Activated CD8-positive, alpha-beta T cell treated with anti-CD3 and anti-CD28 coated beads for 36 hours (primary cell): ENCODE measurements around the gene TRIM27. TPM values are rescaled to one million over a fixed set of nuclear protein-coding genes. Genes with fewer than 3 reads are reported as not detected.

Source experiments
- ATAC-seq: fragments of 200-7000 bp; cut with Tn5 transposase; one replicate; pipeline ENCODE4 v1.10.0; 2021; ENCODE audit warnings: mild to moderate bottlenecking, moderate library complexity
- CTCF ChIA-PET: fragments of 350-600 bp; sonication (Branson Sonifier 250); formaldehyde crosslinking; loops from one replicate; lab custom pipeline; 2021; ENCODE audit warnings: antibody characterized with exemption; lab: Charles Lee
- POLR2A ChIA-PET: fragments of 350-600 bp; sonication (Branson Sonifier 250); formaldehyde crosslinking; loops from one replicate; lab custom pipeline; 2021; ENCODE audit warnings: antibody characterized with exemption; lab: Charles Lee
- DNase-seq: peaks from one replicate; pipeline ENCODE4 v3.0.0-alpha.2; 2020
- H3K27ac Mint-ChIP-seq: one replicate; pipeline ENCODE4 v1.8.0; 2021; ENCODE audit warnings: mild to moderate bottlenecking, mixed read lengths
- H3K27me3 Mint-ChIP-seq: one replicate; pipeline ENCODE4 v1.8.0; 2021; ENCODE audit warnings: mixed read lengths
- H3K36me3 Mint-ChIP-seq: one replicate; pipeline ENCODE4 v1.8.0; 2021; ENCODE audit warnings: low read depth, mixed read lengths
- H3K4me1 Mint-ChIP-seq: one replicate; pipeline ENCODE4 v1.8.0; 2021; ENCODE audit warnings: low read depth, mixed read lengths
- H3K4me3 Mint-ChIP-seq: one replicate; pipeline ENCODE4 v1.8.0; 2021; ENCODE audit warnings: mild to moderate bottlenecking, moderate library complexity, mixed read lengths
- H3K9me3 Mint-ChIP-seq: one replicate; pipeline ENCODE4 v1.8.0; 2021; ENCODE audit warnings: mixed read lengths
- CTCF ChIP-seq: fragments of 200-600 bp; IDR thresholded peaks from one replicate; pipeline ENCODE4 v1.8.0; 2022; ENCODE audit warnings: antibody characterized with exemption, mild to moderate bottlenecking
- intact Hi-C: fragments of 100-400 bp; cut with micrococcal nuclease; formaldehyde crosslinking; loops from one replicate; pipeline ENCODE4 v1.10.0; 2022
- total RNA-seq, 2 experiments: library from RNA; stranded (reverse); gene quantifications; one replicate each; pipeline ENCODE4 v1.2.3, GENCODE V29; 2021

Gene TRIM27
- total RNA-seq, 2 experiments from 2014 or later: 45.6 to 46.4 TPM

GRCh38 chr6:28887796-28888496, 35.8 kb downstream of the TRIM27 start:
- Mint-ChIP-seq H3K36me3 (no peaks in the 10 kb centered on the region), H3K27me3 (no peaks in the 10 kb centered on the region), H3K27ac (no peak overlapping the region), H3K4me3 (no peak overlapping the region), H3K9me3 (no peaks in the 10 kb centered on the region), H3K4me1 (peaks cover 30% of the 10 kb centered on the region)
- POLR2A ChIA-PET: interaction anchor here (1.3 to 9.2 kb wide), 4 partner anchors 16 to 35 kb away, joined by 3 to 62 read pairs (median 4); no protein-coding TSS in a partner anchor
- DNase-seq (no peak), ATAC-seq (no peak)
- no peak for TF ChIP-seq CTCF
- CTCF ChIA-PET: no interaction called here
- intact Hi-C loops: no loop called here

DNA sequence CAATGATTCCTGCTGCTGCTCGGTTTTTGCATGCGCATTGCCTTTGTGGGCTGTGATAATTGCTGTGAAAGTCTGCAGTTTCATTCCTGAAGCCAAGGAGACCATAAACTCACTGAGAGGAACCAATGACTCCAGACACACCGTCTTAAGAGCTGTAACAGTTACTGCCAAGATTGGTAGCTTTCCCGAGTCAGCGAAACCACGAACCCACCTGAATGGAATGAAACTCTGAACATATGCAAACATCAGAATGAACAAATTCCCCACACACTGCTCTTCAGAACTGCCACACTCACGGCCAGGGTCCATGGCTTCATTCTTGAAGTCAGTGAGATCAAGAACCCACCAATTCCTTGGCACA, 37.7 kb downstream of the TRIM27 start:
- H3K4me1 Mint-ChIP-seq: peaks cover 37% of the 10 kb centered on the region
- intact Hi-C loops: no loop called here
- no peak for TF ChIP-seq CTCF
- H3K36me3 Mint-ChIP-seq: peaks cover 3% of the 10 kb centered on the region
- H3K9me3 Mint-ChIP-seq: peaks cover 3% of the 10 kb centered on the region
- DNase-seq: peak; percentile 30
- CTCF ChIA-PET: interaction anchor here (2.7 to 3.7 kb wide), 2 partner anchors 9 to 130 kb away, joined by 8 to 21 read pairs; no protein-coding TSS in a partner anchor
- POLR2A ChIA-PET: interaction anchor here (1.0 to 9.2 kb wide), 3 partner anchors 9 to 38 kb away, joined by 3 to 62 read pairs (median 27); partner anchors contain the start of gene TRIM27
- no peak overlapping the region for H3K27ac Mint-ChIP-seq
- peaks cover 1% of the 10 kb centered on the region for H3K27me3 Mint-ChIP-seq
- H3K4me3 Mint-ChIP-seq: no peak overlapping the region
- no peak for ATAC-seq

DNA sequence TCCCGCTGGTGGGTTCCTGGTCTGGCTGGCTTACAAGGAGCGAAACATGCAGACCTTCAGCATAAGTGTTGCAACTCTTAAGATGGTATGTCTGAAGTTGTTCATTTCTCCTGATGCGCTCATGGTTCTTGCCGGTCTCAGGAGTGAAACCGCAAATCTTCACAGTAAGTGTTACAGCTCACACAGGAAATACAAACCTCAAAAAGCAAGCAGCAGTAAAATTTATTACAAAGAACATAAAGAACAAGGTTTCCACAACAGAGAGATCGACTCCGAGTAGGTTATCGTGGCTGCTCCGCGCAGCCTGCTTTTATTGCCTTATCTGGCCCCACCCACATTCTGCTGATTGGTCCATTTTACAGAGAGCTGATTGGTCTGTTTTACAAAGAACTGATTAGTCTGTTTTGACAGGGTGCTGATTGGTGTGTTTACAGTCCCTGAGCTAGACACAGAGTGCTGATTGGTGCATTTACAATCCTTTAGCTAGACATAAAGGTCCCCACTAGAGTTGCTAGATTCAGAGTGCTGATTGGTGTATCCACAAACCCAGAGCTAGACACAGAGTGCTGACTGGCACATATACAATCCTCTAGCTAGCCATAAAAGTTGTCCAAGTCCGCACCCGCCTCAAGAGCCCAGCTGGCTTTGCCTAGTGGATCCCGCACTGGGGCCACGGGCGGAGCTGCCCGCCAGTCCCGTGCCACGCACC, 39.2 kb downstream of the TRIM27 start:
- CTCF ChIA-PET: interaction anchor here (1.0 to 3.7 kb wide), 4 partner anchors 10 to 132 kb away, joined by 3 to 21 read pairs (median 9); no protein-coding TSS in a partner anchor
- peak; percentile 85 for ATAC-seq
- peaks cover 3% of the 10 kb centered on the region for H3K9me3 Mint-ChIP-seq

GRCh38 chr6:28880894-28881780, 42.6 kb downstream of the TRIM27 start:
- CTCF ChIA-PET: interaction anchor here (2.0 to 2.4 kb wide), 2 partner anchors 43 to 135 kb away, joined by 6 to 11 read pairs; no protein-coding TSS in a partner anchor
- H3K36me3 Mint-ChIP-seq: peaks cover 3% of the 10 kb centered on the region

More for the DNA sequence above, 39.2 kb downstream of the TRIM27 start:
- intact Hi-C loops: no loop called here
- POLR2A ChIA-PET: interaction anchor here (0.8 to 9.2 kb wide), 10 partner anchors 9 to 1737 kb away, joined by 3 to 62 read pairs (median 6); a partner anchor contains a TSS
- H3K36me3 Mint-ChIP-seq: peaks cover 3% of the 10 kb centered on the region
- peak overlapping the region; percentile 86 for H3K27ac Mint-ChIP-seq
- H3K4me1 Mint-ChIP-seq: peaks cover 44% of the 10 kb centered on the region
- DNase-seq: peak; percentile 85
- no peak for TF ChIP-seq CTCF
- H3K27me3 Mint-ChIP-seq: peaks cover 1% of the 10 kb centered on the region
- peak overlapping the region; percentile 63 for H3K4me3 Mint-ChIP-seq

More at GRCh38 chr6:28880894-28881780, 42.6 kb downstream of the TRIM27 start:
- intact Hi-C loops: no loop called here
- H3K4me1 Mint-ChIP-seq: peaks cover 45% of the 10 kb centered on the region
- H3K27me3 Mint-ChIP-seq: peaks cover 1% of the 10 kb centered on the region
- peaks cover 3% of the 10 kb centered on the region for H3K9me3 Mint-ChIP-seq
- DNase-seq (peak; percentile 82), ATAC-seq (no peak)
- POLR2A ChIA-PET: interaction anchor here (0.7 to 9.2 kb wide), 5 partner anchors 11 to 42 kb away, joined by 3 to 62 read pairs (median 8); partner anchors contain the start of gene TRIM27
- H3K27ac Mint-ChIP-seq: peak overlapping the region; percentile 77
- no peak for TF ChIP-seq CTCF
- peak overlapping the region; percentile 81 for H3K4me3 Mint-ChIP-seq
